Left ventricle myocardium inferior (tissue), 1 donor: ENCODE measurements around the gene USP22. TPM values are rescaled to one million over a fixed set of nuclear protein-coding genes. Genes with fewer than 3 reads are reported as not detected.

Experiments used
- DNase-seq: peaks from one replicate; pipeline ENCODE4 v3.0.0-alpha.2; 2020
- H3K27ac ChIP-seq: fragments of 200-600 bp; replicated peaks from 2 replicates; pipeline ENCODE4 v1.8.0; 2021
- H3K27me3 ChIP-seq: fragments of 200-600 bp; 2 replicates; pipeline ENCODE4 v1.8.0; 2021; ENCODE audit warnings: low read depth
- H3K36me3 ChIP-seq: fragments of 200-600 bp; 2 replicates; pipeline ENCODE4 v1.8.0; 2021
- H3K4me1 ChIP-seq: fragments of 200-600 bp; 2 replicates; pipeline ENCODE4 v1.8.0; 2021
- H3K4me3 ChIP-seq: fragments of 200-600 bp; 2 replicates; pipeline ENCODE4 v1.8.0; 2021; ENCODE audit warnings: mild to moderate bottlenecking, moderate library complexity
- H3K9me3 ChIP-seq: fragments of 200-600 bp; replicated peaks from 2 replicates; pipeline ENCODE4 v1.8.0; 2021
- CTCF ChIP-seq: fragments of 200-600 bp; IDR thresholded peaks from 2 replicates; pipeline ENCODE4 v1.8.0; 2021; ENCODE audit warnings: antibody characterized with exemption, mild to moderate bottlenecking, borderline replicate concordance
- intact Hi-C: fragments of 100-400 bp; cut with micrococcal nuclease; formaldehyde crosslinking; loops from one replicate; pipeline ENCODE4 v1.11.0; 2022
- total RNA-seq: library from RNA; stranded (reverse); fragmentation: NEBNext Ultra II Directional; extraction: Animal tissue kit (Norgen Biotek cat#: 25700); gene quantifications from one replicate; pipeline ENCODE4 v1.2.1, GENCODE V29; 2021
- donor health status: DM: no; HTN: yes; CAD: no; lungs with severe emphysema.

Gene USP22
- total RNA-seq, 1 donor from 2014 or later: 159 TPM

DNA sequence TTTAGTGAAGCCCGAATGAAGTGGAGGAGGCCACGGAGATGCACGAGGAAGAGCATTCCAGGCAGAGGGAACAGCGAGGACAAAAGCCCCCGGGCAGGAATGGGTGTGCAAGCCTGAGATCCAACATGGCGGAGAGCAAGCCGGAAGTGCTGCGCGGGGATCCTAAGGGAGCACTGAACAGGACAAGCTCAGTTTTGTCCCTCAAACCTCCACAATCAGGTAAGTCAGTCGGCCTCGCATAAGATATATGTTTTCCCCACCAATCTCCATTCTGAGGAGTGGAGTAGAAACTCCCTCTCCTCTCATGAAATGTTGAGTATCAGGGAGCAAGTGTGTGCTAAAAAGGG lies 32.9 kb upstream of the USP22 start:
- Histone ChIP-seq H3K27ac (peak overlapping the region; percentile 11), H3K36me3 (no peaks in the 10 kb centered on the region), H3K27me3 (peaks cover 6% of the 10 kb centered on the region), H3K4me1 (peaks cover 4% of the 10 kb centered on the region), H3K4me3 (no peak overlapping the region), H3K9me3 (no peaks in the 10 kb centered on the region)
- no peak for DNase-seq
- TF ChIP-seq CTCF: no peak
- intact Hi-C loops: no loop called here

GRCh38 chr17:21072745-21073197 lies 30.0 kb upstream of the USP22 start:
- H3K36me3 ChIP-seq: no peaks in the 10 kb centered on the region
- no peaks in the 10 kb centered on the region for H3K27me3 ChIP-seq
- H3K27ac ChIP-seq: no peak overlapping the region
- no peak for DNase-seq
- no peak overlapping the region for H3K4me3 ChIP-seq
- H3K4me1 ChIP-seq: peaks cover 4% of the 10 kb centered on the region
- no peaks in the 10 kb centered on the region for H3K9me3 ChIP-seq
- TF ChIP-seq CTCF: no peak
- intact Hi-C loops: no loop called here

DNA sequence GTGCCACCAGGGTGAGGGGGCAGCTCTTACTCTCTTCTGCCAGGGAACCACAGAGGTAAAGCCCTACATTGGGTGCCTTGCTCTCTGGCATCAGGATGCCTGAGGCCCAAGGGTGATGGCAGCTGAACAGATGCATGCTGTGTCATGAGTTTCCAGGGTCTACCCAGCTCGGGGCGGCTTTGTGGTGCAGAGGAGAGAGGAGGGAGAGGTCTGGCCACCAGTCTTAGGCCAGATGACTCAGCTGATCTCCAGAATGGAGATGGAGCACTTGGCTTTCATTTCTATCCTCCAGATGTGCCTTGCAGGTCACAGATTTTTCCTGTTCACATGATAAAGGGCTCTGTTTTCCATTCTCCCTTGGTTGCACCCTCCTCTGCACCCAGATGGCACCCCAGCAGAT lies 23.6 kb upstream of the USP22 start:
- intact Hi-C loops: no loop called here

DNA sequence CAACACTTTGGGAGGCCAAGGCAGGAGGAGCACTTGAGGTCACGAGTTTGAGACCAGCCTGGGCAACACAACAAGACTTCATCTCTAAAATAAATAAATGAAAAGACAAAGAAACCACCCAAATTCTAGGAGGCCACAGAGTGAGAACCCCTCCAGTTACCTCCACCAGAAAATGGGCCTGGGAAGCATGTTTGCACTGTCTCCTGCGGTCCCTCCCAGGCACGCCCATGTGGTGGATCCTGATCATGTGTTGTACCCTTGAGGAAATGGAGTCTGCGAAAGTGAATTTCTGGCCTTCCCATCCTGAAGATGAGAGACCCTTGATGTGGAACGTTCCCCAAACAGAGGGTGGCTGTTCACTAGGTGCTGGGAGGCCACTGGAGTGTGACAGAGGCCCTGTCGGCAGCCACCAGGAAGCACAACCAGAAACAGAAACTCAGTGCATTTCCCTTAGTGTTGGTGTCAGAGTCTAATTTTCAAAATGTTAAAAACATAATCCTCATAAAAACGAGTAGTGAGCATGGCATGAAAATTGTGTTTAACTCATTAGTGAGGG lies 19.2 kb upstream of the USP22 start:
- DNase-seq: no peak
- TF ChIP-seq CTCF: no peak
- peaks cover 17% of the 10 kb centered on the region for H3K27me3 ChIP-seq
- H3K36me3 ChIP-seq: no peaks in the 10 kb centered on the region
- intact Hi-C loops: no loop called here
- no peak overlapping the region for H3K4me3 ChIP-seq
- no peak overlapping the region for H3K27ac ChIP-seq
- H3K4me1 ChIP-seq: no peaks in the 10 kb centered on the region
- no peaks in the 10 kb centered on the region for H3K9me3 ChIP-seq

More for the DNA sequence above, 23.6 kb upstream of the USP22 start:
- Histone ChIP-seq H3K4me1 (no peaks in the 10 kb centered on the region), H3K36me3 (no peaks in the 10 kb centered on the region), H3K9me3 (no peaks in the 10 kb centered on the region), H3K27me3 (peaks cover 4% of the 10 kb centered on the region), H3K27ac (no peak overlapping the region), H3K4me3 (no peak overlapping the region)
- TF ChIP-seq CTCF: no peak
- no peak for DNase-seq

GRCh38 chr17:21061158-21061835 lies 18.5 kb upstream of the USP22 start:
- H3K4me3 ChIP-seq: no peak overlapping the region
- H3K36me3 ChIP-seq: no peaks in the 10 kb centered on the region
- intact Hi-C loops: no loop called here
- H3K9me3 ChIP-seq: no peaks in the 10 kb centered on the region
- DNase-seq: no peak
- no peak for TF ChIP-seq CTCF
- H3K27me3 ChIP-seq: peaks cover 17% of the 10 kb centered on the region
- no peaks in the 10 kb centered on the region for H3K4me1 ChIP-seq
- no peak overlapping the region for H3K27ac ChIP-seq
